ENCODE results near the gene CHRNA7. TPM values are rescaled to one million over a fixed set of nuclear protein-coding genes. Genes with fewer than 3 reads are reported as not detected.

The CHRNA7 gene
- polyA plus RNA-seq = under 1 TPM; 0.15 to 0.31 TPM

GRCh38 chr15:32029862-32030781, at the start of gene CHRNA7:
CHRNA7 (plus strand) TSS chr15:32030515; CDS start chr15:32030595, 80 bp downstream.
- peaks cover 0 to 3% of the 10 kb centered on the region in 2 donors for H3K27me3 ChIP-seq (ENCODE audit: control insufficient read depth in 1 of 2, insufficient read depth in 2 of 2, low read length in 2 of 2)
- WGBS, 2 donors = 0 to 1% methylated on average over 52 to 92 of the region's 92 CpGs
- no peak within 1 kb of the TSS for H3K27ac ChIP-seq (ENCODE audit: low read depth in 2 of 2, low read length in 1 of 2)
- H3K4me3 ChIP-seq (ENCODE audit: low read depth in 1 of 2, low read length in 2 of 2) = peak within 1 kb of the TSS; percentile 43 to 47
- peaks cover 0 to 7% of the 10 kb centered on the region in 2 donors for H3K4me1 ChIP-seq (ENCODE audit: control insufficient read depth in 2 of 2, insufficient read depth in 2 of 2, low read length in 1 of 2)
- no peaks in the 10 kb centered on the region for H3K9me3 ChIP-seq (ENCODE audit: control insufficient read depth in 2 of 2, insufficient read depth in 1 of 2, low read depth in 1 of 2, low read length in 1 of 2)
- no peaks in the 10 kb centered on the region for H3K36me3 ChIP-seq (ENCODE audit: control insufficient read depth in 2 of 2, insufficient read depth in 2 of 2, low read length in 1 of 2)

GRCh38 chr15:31985607-31986006, 44.7 kb upstream of the CHRNA7 start:
- no peaks in the 10 kb centered on the region for H3K27me3 ChIP-seq (ENCODE audit: control insufficient read depth in 1 of 2, insufficient read depth in 2 of 2, low read length in 2 of 2)
- no peak overlapping the region for H3K4me3 ChIP-seq (ENCODE audit: low read depth in 1 of 2, low read length in 2 of 2)
- no peak overlapping the region for H3K27ac ChIP-seq (ENCODE audit: low read depth in 2 of 2, low read length in 1 of 2)
- WGBS, 2 donors = 36 to 47% methylated on average over 4 of the region's 4 CpGs
- peaks cover 0 to 3% of the 10 kb centered on the region in 2 donors for H3K9me3 ChIP-seq (ENCODE audit: control insufficient read depth in 2 of 2, insufficient read depth in 1 of 2, low read depth in 1 of 2, low read length in 1 of 2)
- peaks cover 0 to 2% of the 10 kb centered on the region in 2 donors for H3K4me1 ChIP-seq (ENCODE audit: control insufficient read depth in 2 of 2, insufficient read depth in 2 of 2, low read length in 1 of 2)
- H3K36me3 ChIP-seq (ENCODE audit: control insufficient read depth in 2 of 2, insufficient read depth in 2 of 2, low read length in 1 of 2) = no peaks in the 10 kb centered on the region

DNA sequence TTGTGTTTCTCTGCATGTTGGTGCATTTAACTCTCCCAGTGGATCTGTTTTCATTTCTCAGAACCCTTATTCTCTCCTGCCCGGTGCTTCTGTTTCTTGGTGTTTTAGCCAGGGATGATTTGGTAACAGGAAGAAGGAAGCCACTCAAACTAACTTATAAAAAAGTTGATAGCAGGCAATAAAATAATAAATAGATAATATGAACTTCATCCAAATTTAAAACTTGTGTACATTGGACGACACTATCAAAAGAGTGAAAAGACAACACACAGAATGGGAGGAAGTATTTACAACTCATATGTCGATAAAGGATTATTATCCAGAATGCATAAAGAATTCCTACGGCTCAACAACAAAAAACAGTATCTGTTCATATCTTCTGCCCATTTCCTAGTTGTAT, 37.3 kb upstream of the CHRNA7 start:
- H3K27ac ChIP-seq (ENCODE audit: low read depth in 2 of 2, low read length in 1 of 2) = no peak overlapping the region
- H3K27me3 ChIP-seq (ENCODE audit: control insufficient read depth in 1 of 2, insufficient read depth in 2 of 2, low read length in 2 of 2) = no peaks in the 10 kb centered on the region
- 73 to 82% methylated on average over 4 of the region's 4 CpGs for whole genome bisulfite sequencing, 2 donors
- H3K36me3 ChIP-seq (ENCODE audit: control insufficient read depth in 2 of 2, insufficient read depth in 2 of 2, low read length in 1 of 2) = no peaks in the 10 kb centered on the region
- no peak overlapping the region for H3K4me3 ChIP-seq (ENCODE audit: low read depth in 1 of 2, low read length in 2 of 2)
- H3K9me3 ChIP-seq (ENCODE audit: control insufficient read depth in 2 of 2, insufficient read depth in 1 of 2, low read depth in 1 of 2, low read length in 1 of 2) = peaks cover 0 to 3% of the 10 kb centered on the region in 2 donors
- no peaks in the 10 kb centered on the region for H3K4me1 ChIP-seq (ENCODE audit: control insufficient read depth in 2 of 2, insufficient read depth in 2 of 2, low read length in 1 of 2)

- no peaks in the 10 kb centered on the region for H3K9me3 ChIP-seq (ENCODE audit: control insufficient read depth in 2 of 2, insufficient read depth in 1 of 2, low read depth in 1 of 2, low read length in 1 of 2)
- no peaks in the 10 kb centered on the region for H3K4me1 ChIP-seq (ENCODE audit: control insufficient read depth in 2 of 2, insufficient read depth in 2 of 2, low read length in 1 of 2)
- H3K27me3 ChIP-seq (ENCODE audit: control insufficient read depth in 1 of 2, insufficient read depth in 2 of 2, low read length in 2 of 2) = no peaks in the 10 kb centered on the region
- no peak overlapping the region for H3K27ac ChIP-seq (ENCODE audit: low read depth in 2 of 2, low read length in 1 of 2)
- no peak overlapping the region for H3K4me3 ChIP-seq (ENCODE audit: low read depth in 1 of 2, low read length in 2 of 2)
- no peaks in the 10 kb centered on the region for H3K36me3 ChIP-seq (ENCODE audit: control insufficient read depth in 2 of 2, insufficient read depth in 2 of 2, low read length in 1 of 2)
Observed at GRCh38 chr15:31997711-31998110, 32.6 kb upstream of the CHRNA7 start.

GRCh38 chr15:32003558-32003957, 26.8 kb upstream of the CHRNA7 start:
- Histone ChIP-seq H3K9me3 (ENCODE audit: control insufficient read depth in 2 of 2, insufficient read depth in 1 of 2, low read depth in 1 of 2, low read length in 1 of 2) (no peaks in the 10 kb centered on the region), H3K36me3 (ENCODE audit: control insufficient read depth in 2 of 2, insufficient read depth in 2 of 2, low read length in 1 of 2) (no peaks in the 10 kb centered on the region), H3K4me1 (ENCODE audit: control insufficient read depth in 2 of 2, insufficient read depth in 2 of 2, low read length in 1 of 2) (no peaks in the 10 kb centered on the region), H3K27me3 (ENCODE audit: control insufficient read depth in 1 of 2, insufficient read depth in 2 of 2, low read length in 2 of 2) (peaks cover 0 to 2% of the 10 kb centered on the region in 2 donors), H3K27ac (ENCODE audit: low read depth in 2 of 2, low read length in 1 of 2) (no peak overlapping the region), H3K4me3 (ENCODE audit: low read depth in 1 of 2, low read length in 2 of 2) (no peak overlapping the region)
- WGBS, 2 donors = 83 to 92% methylated on average over 2 of the region's 2 CpGs

DNA sequence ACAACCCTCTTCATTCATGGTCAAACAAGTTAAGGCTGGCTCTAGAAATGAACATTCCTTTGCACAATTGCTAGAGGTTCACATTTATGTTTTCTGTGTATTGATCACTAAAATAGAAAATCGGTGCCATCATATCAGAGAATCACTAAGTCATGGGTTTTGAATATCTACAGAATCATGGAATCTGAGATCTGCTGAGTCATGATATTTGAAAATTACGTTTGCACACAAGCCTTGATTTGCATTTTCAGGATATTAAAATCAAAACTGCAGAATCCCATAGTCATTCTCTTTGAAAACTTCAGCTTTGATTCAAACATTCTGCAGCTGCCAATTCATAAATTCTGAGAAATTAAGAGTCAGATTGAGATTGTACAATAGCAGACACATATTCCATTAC, 26.1 kb upstream of the CHRNA7 start:
- Histone ChIP-seq H3K36me3 (ENCODE audit: control insufficient read depth in 2 of 2, insufficient read depth in 2 of 2, low read length in 1 of 2) (no peaks in the 10 kb centered on the region), H3K4me1 (ENCODE audit: control insufficient read depth in 2 of 2, insufficient read depth in 2 of 2, low read length in 1 of 2) (no peaks in the 10 kb centered on the region), H3K4me3 (ENCODE audit: low read depth in 1 of 2, low read length in 2 of 2) (no peak overlapping the region), H3K27me3 (ENCODE audit: control insufficient read depth in 1 of 2, insufficient read depth in 2 of 2, low read length in 2 of 2) (peaks cover 0 to 2% of the 10 kb centered on the region in 2 donors), H3K9me3 (ENCODE audit: control insufficient read depth in 2 of 2, insufficient read depth in 1 of 2, low read depth in 1 of 2, low read length in 1 of 2) (no peaks in the 10 kb centered on the region), H3K27ac (ENCODE audit: low read depth in 2 of 2, low read length in 1 of 2) (no peak overlapping the region)
- 60 to 62% methylated on average over 2 of the region's 2 CpGs for WGBS, 2 donors

DNA sequence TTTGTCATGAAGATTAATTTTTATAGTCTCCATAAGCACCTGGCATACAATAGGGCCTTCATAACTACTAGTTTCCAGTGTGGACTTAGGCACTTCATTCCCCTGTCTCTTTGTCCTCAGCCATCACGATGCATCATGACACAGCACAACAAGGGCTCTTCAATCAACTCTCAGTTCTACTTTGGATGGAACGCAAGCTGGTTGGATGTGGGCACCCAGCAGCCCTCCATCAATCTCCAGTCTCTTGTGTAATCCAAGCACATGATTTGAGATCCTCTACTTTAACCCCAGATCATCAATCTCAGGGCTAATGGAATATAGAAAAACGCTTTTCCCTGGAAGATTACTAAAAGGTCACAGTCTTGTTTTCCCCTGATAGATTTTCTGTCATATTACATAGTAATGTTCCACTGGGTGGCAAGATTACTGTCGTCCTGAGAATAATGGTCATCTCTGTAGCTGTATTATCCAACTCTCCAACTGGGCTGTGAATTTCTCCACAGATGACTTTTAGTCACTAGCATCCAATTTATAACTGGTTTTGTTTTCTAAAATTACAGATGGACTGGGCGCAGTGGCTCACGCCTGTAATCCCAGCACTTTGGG, 22.9 kb upstream of the CHRNA7 start:
- Histone ChIP-seq H3K4me1 (ENCODE audit: control insufficient read depth in 2 of 2, insufficient read depth in 2 of 2, low read length in 1 of 2) (no peaks in the 10 kb centered on the region), H3K27me3 (ENCODE audit: control insufficient read depth in 1 of 2, insufficient read depth in 2 of 2, low read length in 2 of 2) (peaks cover 0 to 2% of the 10 kb centered on the region in 2 donors), H3K9me3 (ENCODE audit: control insufficient read depth in 2 of 2, insufficient read depth in 1 of 2, low read depth in 1 of 2, low read length in 1 of 2) (no peaks in the 10 kb centered on the region), H3K27ac (ENCODE audit: low read depth in 2 of 2, low read length in 1 of 2) (no peak overlapping the region), H3K4me3 (ENCODE audit: low read depth in 1 of 2, low read length in 2 of 2) (no peak overlapping the region), H3K36me3 (ENCODE audit: control insufficient read depth in 2 of 2, insufficient read depth in 2 of 2, low read length in 1 of 2) (no peaks in the 10 kb centered on the region)
- WGBS, 2 donors = 70 to 78% methylated on average over 6 of the region's 6 CpGs

GRCh38 chr15:32014953-32015352, 15.4 kb upstream of the CHRNA7 start:
- Histone ChIP-seq H3K27ac (ENCODE audit: low read depth in 2 of 2, low read length in 1 of 2) (no peak overlapping the region), H3K4me1 (ENCODE audit: control insufficient read depth in 2 of 2, insufficient read depth in 2 of 2, low read length in 1 of 2) (no peaks in the 10 kb centered on the region), H3K27me3 (ENCODE audit: control insufficient read depth in 1 of 2, insufficient read depth in 2 of 2, low read length in 2 of 2) (no peaks in the 10 kb centered on the region), H3K4me3 (ENCODE audit: low read depth in 1 of 2, low read length in 2 of 2) (no peak overlapping the region), H3K36me3 (ENCODE audit: control insufficient read depth in 2 of 2, insufficient read depth in 2 of 2, low read length in 1 of 2) (no peaks in the 10 kb centered on the region), H3K9me3 (ENCODE audit: control insufficient read depth in 2 of 2, insufficient read depth in 1 of 2, low read depth in 1 of 2, low read length in 1 of 2) (peaks cover 0 to 2% of the 10 kb centered on the region in 2 donors)
- WGBS, 2 donors = 60 to 69% methylated on average over 1 of the region's 1 CpG

- Histone ChIP-seq H3K4me1 (ENCODE audit: control insufficient read depth in 2 of 2, insufficient read depth in 2 of 2, low read length in 1 of 2) (no peaks in the 10 kb centered on the region), H3K27me3 (ENCODE audit: control insufficient read depth in 1 of 2, insufficient read depth in 2 of 2, low read length in 2 of 2) (no peaks in the 10 kb centered on the region), H3K27ac (ENCODE audit: low read depth in 2 of 2, low read length in 1 of 2) (no peak overlapping the region), H3K9me3 (ENCODE audit: control insufficient read depth in 2 of 2, insufficient read depth in 1 of 2, low read depth in 1 of 2, low read length in 1 of 2) (no peaks in the 10 kb centered on the region), H3K4me3 (ENCODE audit: low read depth in 1 of 2, low read length in 2 of 2) (no peak overlapping the region), H3K36me3 (ENCODE audit: control insufficient read depth in 2 of 2, insufficient read depth in 2 of 2, low read length in 1 of 2) (no peaks in the 10 kb centered on the region)
- WGBS, 2 donors = 89 to 95% methylated on average over 2 of the region's 2 CpGs
Observed at GRCh38 chr15:32020156-32020555, 10.2 kb upstream of the CHRNA7 start.

Measured in esophagus (tissue), 2 donors.